GM18907 (cell line): Measurements from ENCODE around the gene TNNI3K.

Experiments
- ATAC-seq: cut with Tn5 transposase; IDR thresholded peaks from one replicate; pipeline ENCODE4 v1.9.1; 2021; ENCODE audit warnings: mild to moderate bottlenecking, moderate library complexity; ENCODE audit not compliant: unreplicated experiment

TNNI3K gene

GRCh38 chr1:74429580-74429979 lies 194.4 kb downstream of the TNNI3K start:
- ATAC-seq, result no peak

GRCh38 chr1:74430342-74430934 lies 195.3 kb downstream of the TNNI3K start:
- ATAC-seq, result no peak

- no peak for ATAC-seq
Measured at GRCh38 chr1:74431531-74431930, 196.3 kb downstream of the TNNI3K start.

GRCh38 chr1:74432325-74432724 lies 197.1 kb downstream of the TNNI3K start:
- no peak for ATAC-seq

GRCh38 chr1:74434321-74434720 lies 199.1 kb downstream of the TNNI3K start:
- no peak for ATAC-seq

GRCh38 chr1:74436078-74436477 lies 200.9 kb downstream of the TNNI3K start:
- no peak for ATAC-seq

GRCh38 chr1:74437035-74437434 lies 201.8 kb downstream of the TNNI3K start:
- ATAC-seq, result no peak

GRCh38 chr1:74452035-74452434 lies 216.8 kb downstream of the TNNI3K start:
- no peak for ATAC-seq

GRCh38 chr1:74453277-74453676 lies 218.1 kb downstream of the TNNI3K start:
- ATAC-seq, result no peak

- no peak for ATAC-seq
Measured at GRCh38 chr1:74455390-74455789, 220.2 kb downstream of the TNNI3K start.

GRCh38 chr1:74457253-74457652 lies 222.1 kb downstream of the TNNI3K start:
- no peak for ATAC-seq

- peak; percentile 42 for ATAC-seq
Measured at GRCh38 chr1:74463333-74463988, 228.3 kb downstream of the TNNI3K start.

- no peak for ATAC-seq
Measured at GRCh38 chr1:74464037-74464436, 228.8 kb downstream of the TNNI3K start.

- ATAC-seq, result no peak
Measured at GRCh38 chr1:74465193-74465681, 230.1 kb downstream of the TNNI3K start.

GRCh38 chr1:74467786-74468377 lies 232.7 kb downstream of the TNNI3K start:
- no peak for ATAC-seq

- ATAC-seq, result peak; percentile 67
Measured at GRCh38 chr1:74468982-74469603, 233.9 kb downstream of the TNNI3K start.

- no peak for ATAC-seq
Measured at GRCh38 chr1:74470251-74470650, 235.1 kb downstream of the TNNI3K start.

GRCh38 chr1:74470936-74471335 lies 235.7 kb downstream of the TNNI3K start:
- no peak for ATAC-seq

GRCh38 chr1:74471470-74471869 lies 236.3 kb downstream of the TNNI3K start:
- ATAC-seq, result no peak

GRCh38 chr1:74474585-74474984 lies 239.4 kb downstream of the TNNI3K start:
- ATAC-seq, result no peak

GRCh38 chr1:74478979-74479378 lies 243.8 kb downstream of the TNNI3K start:
- ATAC-seq, result no peak

GRCh38 chr1:74480068-74480467 lies 244.9 kb downstream of the TNNI3K start:
- no peak for ATAC-seq
